ENCODE data around the gene TMED6. TPM values are rescaled to one million over a fixed set of nuclear protein-coding genes. Genes with fewer than 3 reads are reported as not detected.

The TMED6 gene
- total and polyA plus RNA-seq, 2 of the 8 experiments (the other 6 are each of a cell fraction or from before 2014, with no cell fraction given), result not detected

- TF ChIP-seq TBP (IDR thresholded peaks at IDR 0.05; ENCODE audit: low read depth, low read length) (no peak), SP2 (IDR thresholded peaks at IDR 0.05; ENCODE audit: low read length) (no peak), EP300 (IDR thresholded peaks at IDR 0.05; ENCODE audit: borderline replicate concordance in 1 of 2, low read depth in 2 of 2, low read length in 2 of 2) (no peak), PHF8 (conservative IDR thresholded peaks at IDR 0.05; ENCODE audit: low read depth, low read length) (no peak), SIN3A (conservative IDR thresholded peaks at IDR 0.05 in 1 of 2, IDR thresholded peaks at IDR 0.05 in 1 of 2; ENCODE audit: low read depth in 1 of 2, low read length in 2 of 2) (no peak), TEAD4 (IDR thresholded peaks at IDR 0.05; ENCODE audit: low read depth, low read length) (no peak), HDAC2 (IDR thresholded peaks at IDR 0.05; ENCODE audit: borderline replicate concordance in 1 of 2, low read depth in 2 of 2, low read length in 2 of 2) (no peak), ATF3 (IDR thresholded peaks at IDR 0.05; ENCODE audit: insufficient read depth, low read depth, low read length) (no peak), POLR2AphosphoS5 (IDR thresholded peaks at IDR 0.05; ENCODE audit: low read depth, low read length) (no peak), SUZ12 (IDR thresholded peaks at IDR 0.05; ENCODE audit: low read length) (no peak), KDM5A (IDR thresholded peaks at IDR 0.05; ENCODE audit: low read length) (no peak), SIRT6 (IDR thresholded peaks at IDR 0.05; ENCODE audit: low read length) (no peak)
Measured at GRCh38 chr16:69351309-69352027, at the start of gene TMED6 (continued).
